DOHH2 (cell line): ENCODE measurements around the gene FILIP1L.

Experiments used
- H3F3A ChIP-seq: fragments of 200-600 bp; sonication (generic), shearing (Covaris generic); 2 replicates; pipeline ENCODE4 v1.6.0; 2016; ENCODE audit warnings: antibody characterized with exemption, mild to moderate bottlenecking; ENCODE audit not compliant: control insufficient read depth, insufficient read depth
- H3K27ac ChIP-seq: fragments of 200-600 bp; sonication (generic); 2 replicates; pipeline ENCODE4 v1.5.1; 2014; ENCODE audit warnings: low read depth, mild to moderate bottlenecking, low read length, moderate library complexity
- H3K27me3 ChIP-seq: fragments of 200-600 bp; sonication (generic); 2 replicates; pipeline ENCODE4 v1.6.1; 2014; ENCODE audit warnings: mild to moderate bottlenecking, low read length, mixed read lengths; ENCODE audit not compliant: control insufficient read depth
- H3K36me3 ChIP-seq: fragments of 200-600 bp; sonication (generic); 2 replicates; pipeline ENCODE4 v1.6.1; 2014; ENCODE audit warnings: mild to moderate bottlenecking, low read length, moderate library complexity, mixed read lengths; ENCODE audit not compliant: control insufficient read depth
- H3K4me1 ChIP-seq: fragments of 200-600 bp; sonication (generic); 2 replicates; pipeline ENCODE4 v1.6.1; 2014; ENCODE audit warnings: mild to moderate bottlenecking, low read length, mixed read lengths; ENCODE audit not compliant: control insufficient read depth
- H3K4me2 ChIP-seq: fragments of 200-600 bp; sonication (generic); 2 replicates; pipeline ENCODE4 v1.6.0; 2014; ENCODE audit warnings: mild to moderate bottlenecking, low read length, moderate library complexity
- H3K4me3 ChIP-seq: fragments of 200-600 bp; sonication (generic); 2 replicates; pipeline ENCODE4 v1.5.1; 2014; ENCODE audit warnings: mild to moderate bottlenecking, low read length, mixed read lengths
- H3K79me2 ChIP-seq: fragments of 200-600 bp; sonication (generic); 2 replicates; pipeline ENCODE4 v1.6.1; 2014; ENCODE audit warnings: mild to moderate bottlenecking, low read length, mixed read lengths; ENCODE audit not compliant: control insufficient read depth
- H3K9me2 ChIP-seq: fragments of 200-600 bp; sonication (generic); replicated peaks from 2 replicates; pipeline ENCODE4 v1.6.1; 2014; ENCODE audit warnings: mild to moderate bottlenecking, low read length, mixed read lengths; ENCODE audit not compliant: control insufficient read depth
- H3K9me3 ChIP-seq: fragments of 200-600 bp; sonication (generic); 2 replicates; pipeline ENCODE4 v1.6.1; 2014; ENCODE audit warnings: antibody characterized with exemption, low read length, mixed read lengths; ENCODE audit not compliant: control insufficient read depth, insufficient read depth
- H4K20me1 ChIP-seq: fragments of 200-600 bp; sonication (generic); 2 replicates; pipeline ENCODE4 v1.6.0; 2014; ENCODE audit warnings: low read depth, mild to moderate bottlenecking, antibody characterized with exemption, low read length, moderate library complexity; ENCODE audit not compliant: control insufficient read depth, insufficient read depth
- EZH2phosphoT487 ChIP-seq: fragments of 200-600 bp; sonication (generic); IDR thresholded peaks from 2 replicates; pipeline ENCODE4 v1.6.1; 2017; ENCODE audit warnings: borderline replicate concordance, mild to moderate bottlenecking, antibody characterized with exemption, low read length, moderate library complexity, mixed read lengths
- TF ChIP-seq, protein P1 (sequence below): fragments of 200-600 bp; sonication (generic); IDR thresholded peaks from one replicate; pipeline ENCODE4 v1.5.1; 2014; ENCODE audit warnings: antibody characterized with exemption, mild to moderate bottlenecking, low read depth, low read length; ENCODE audit not compliant: poor library complexity, severe bottlenecking

The FILIP1L gene

DNA sequence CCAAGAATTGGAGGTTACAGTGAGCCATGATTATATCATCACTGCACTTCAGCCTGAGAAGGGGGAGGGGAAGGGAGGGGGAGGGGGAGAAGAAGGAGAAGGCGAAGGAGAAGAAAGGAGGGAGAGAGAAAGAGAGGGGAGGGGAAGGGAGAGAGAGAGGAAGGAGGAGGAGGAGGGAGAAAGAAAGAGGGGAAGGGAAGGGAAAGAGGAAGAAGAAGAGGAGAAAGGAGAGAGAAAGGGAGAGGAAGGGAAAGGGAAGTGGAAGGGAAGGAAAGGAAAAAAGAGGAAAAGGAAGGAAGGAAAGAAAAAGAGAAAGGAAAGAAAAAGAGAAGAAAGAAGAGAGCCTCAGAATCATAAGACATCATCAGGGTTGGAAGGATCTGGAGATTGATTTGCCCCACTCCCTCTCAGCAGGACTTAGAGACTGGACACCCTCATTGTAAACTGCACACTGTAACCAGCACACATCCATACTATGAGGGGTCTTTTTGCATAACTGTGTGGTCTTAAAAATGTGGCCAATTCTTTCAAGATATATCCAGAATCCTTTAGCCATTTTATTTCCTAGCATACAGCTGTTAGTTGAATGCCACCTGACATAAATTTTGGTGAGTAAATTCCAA lies 165.7 kb downstream of the FILIP1L start:
- Histone ChIP-seq H3K4me1 (no peaks in the 10 kb centered on the region), H3K36me3 (no peaks in the 10 kb centered on the region), H3K27me3 (no peaks in the 10 kb centered on the region), H3K27ac (no peak overlapping the region), H3K9me3 (no peaks in the 10 kb centered on the region), H3K79me2 (peaks cover 3% of the 10 kb centered on the region; the same call in 1 of the 2 replicates), H3K4me2 (no peak overlapping the region), H3K4me3 (no peak overlapping the region), H3K9me2 (no peaks in the 10 kb centered on the region), H3F3A (no peaks in the 10 kb centered on the region), H4K20me1 (no peaks in the 10 kb centered on the region)
- TF ChIP-seq EZH2phosphoT487 = no peak
- TF ChIP-seq, protein P1, sequence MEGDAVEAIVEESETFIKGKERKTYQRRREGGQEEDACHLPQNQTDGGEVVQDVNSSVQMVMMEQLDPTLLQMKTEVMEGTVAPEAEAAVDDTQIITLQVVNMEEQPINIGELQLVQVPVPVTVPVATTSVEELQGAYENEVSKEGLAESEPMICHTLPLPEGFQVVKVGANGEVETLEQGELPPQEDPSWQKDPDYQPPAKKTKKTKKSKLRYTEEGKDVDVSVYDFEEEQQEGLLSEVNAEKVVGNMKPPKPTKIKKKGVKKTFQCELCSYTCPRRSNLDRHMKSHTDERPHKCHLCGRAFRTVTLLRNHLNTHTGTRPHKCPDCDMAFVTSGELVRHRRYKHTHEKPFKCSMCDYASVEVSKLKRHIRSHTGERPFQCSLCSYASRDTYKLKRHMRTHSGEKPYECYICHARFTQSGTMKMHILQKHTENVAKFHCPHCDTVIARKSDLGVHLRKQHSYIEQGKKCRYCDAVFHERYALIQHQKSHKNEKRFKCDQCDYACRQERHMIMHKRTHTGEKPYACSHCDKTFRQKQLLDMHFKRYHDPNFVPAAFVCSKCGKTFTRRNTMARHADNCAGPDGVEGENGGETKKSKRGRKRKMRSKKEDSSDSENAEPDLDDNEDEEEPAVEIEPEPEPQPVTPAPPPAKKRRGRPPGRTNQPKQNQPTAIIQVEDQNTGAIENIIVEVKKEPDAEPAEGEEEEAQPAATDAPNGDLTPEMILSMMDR = no peak

- no peaks in the 10 kb centered on the region for H4K20me1 ChIP-seq
- H3F3A ChIP-seq = no peaks in the 10 kb centered on the region
- no peak overlapping the region for H3K4me3 ChIP-seq
- no peaks in the 10 kb centered on the region for H3K36me3 ChIP-seq
- H3K9me3 ChIP-seq = no peaks in the 10 kb centered on the region
- no peaks in the 10 kb centered on the region for H3K4me1 ChIP-seq
- no peak overlapping the region for H3K27ac ChIP-seq
- H3K27me3 ChIP-seq = no peaks in the 10 kb centered on the region
- peaks cover 3% of the 10 kb centered on the region; the same call in 1 of the 2 replicates for H3K79me2 ChIP-seq
- no peaks in the 10 kb centered on the region for H3K9me2 ChIP-seq
- TF ChIP-seq, protein P1 = no peak
- TF ChIP-seq EZH2phosphoT487 = no peak
- H3K4me2 ChIP-seq = no peak overlapping the region
Measured at GRCh38 chr3:99947356-99947755, 166.9 kb downstream of the FILIP1L start.

DNA sequence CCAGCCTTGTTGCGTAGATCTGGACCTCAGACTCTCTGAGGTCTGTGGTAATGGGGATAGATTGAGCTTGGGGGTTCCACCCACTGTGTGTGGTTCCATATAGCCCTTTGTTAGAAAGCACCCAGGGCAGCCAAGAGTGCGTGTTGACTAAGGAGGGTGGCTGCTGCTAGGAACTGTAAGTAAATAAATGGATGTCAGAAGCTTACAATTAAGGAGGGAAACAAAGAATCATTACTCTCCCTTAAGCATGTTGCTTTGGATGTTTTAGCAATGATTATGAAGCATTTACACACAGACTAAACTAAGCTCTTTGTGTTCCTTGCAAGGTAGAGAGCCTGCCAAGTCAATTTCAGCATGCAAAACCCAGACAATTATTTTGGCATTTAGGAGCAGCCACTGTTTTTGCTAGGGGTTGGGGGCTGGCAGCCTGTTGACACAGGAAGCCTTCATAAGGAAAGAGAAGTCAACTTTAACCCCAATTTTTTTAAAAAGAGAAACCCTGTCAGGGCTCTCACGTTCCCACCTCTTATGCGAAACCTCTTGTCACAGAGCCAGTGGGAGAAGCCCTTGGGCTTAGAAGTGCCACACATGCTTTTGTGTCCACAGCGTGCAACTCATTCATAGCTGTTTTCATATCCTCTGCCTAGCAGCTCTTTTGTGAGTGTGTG lies 168.8 kb downstream of the FILIP1L start:
- Histone ChIP-seq H3K27me3 (no peaks in the 10 kb centered on the region), H3K4me3 (no peak overlapping the region), H4K20me1 (no peaks in the 10 kb centered on the region), H3K9me2 (no peaks in the 10 kb centered on the region), H3K4me2 (no peak overlapping the region), H3F3A (no peaks in the 10 kb centered on the region), H3K9me3 (no peaks in the 10 kb centered on the region), H3K27ac (no peak overlapping the region), H3K79me2 (peaks cover 3% of the 10 kb centered on the region; the same call in 1 of the 2 replicates), H3K4me1 (no peaks in the 10 kb centered on the region), H3K36me3 (no peaks in the 10 kb centered on the region)
- no peak for TF ChIP-seq EZH2phosphoT487
- TF ChIP-seq, protein P1 = no peak
